ENCODE data around the gene CCDC60. TPM values are rescaled to one million over a fixed set of nuclear protein-coding genes. Genes with fewer than 3 reads are reported as not detected.

The CCDC60 gene
- total RNA-seq, 2 donors from 2014 or later = 4.3 to 4.9 TPM

- DNase-seq (ENCODE audit: low spot score) = peak; percentile 47
- no peaks in the 10 kb centered on the region for H3K27me3 ChIP-seq (replicated peaks; ENCODE audit: insufficient read depth)
- TF ChIP-seq POLR2AphosphoS5 (IDR thresholded peaks at IDR 0.05) (no peak), POLR2A (IDR thresholded peaks at IDR 0.05) (no peak)
- TF ChIP-seq, protein P1, sequence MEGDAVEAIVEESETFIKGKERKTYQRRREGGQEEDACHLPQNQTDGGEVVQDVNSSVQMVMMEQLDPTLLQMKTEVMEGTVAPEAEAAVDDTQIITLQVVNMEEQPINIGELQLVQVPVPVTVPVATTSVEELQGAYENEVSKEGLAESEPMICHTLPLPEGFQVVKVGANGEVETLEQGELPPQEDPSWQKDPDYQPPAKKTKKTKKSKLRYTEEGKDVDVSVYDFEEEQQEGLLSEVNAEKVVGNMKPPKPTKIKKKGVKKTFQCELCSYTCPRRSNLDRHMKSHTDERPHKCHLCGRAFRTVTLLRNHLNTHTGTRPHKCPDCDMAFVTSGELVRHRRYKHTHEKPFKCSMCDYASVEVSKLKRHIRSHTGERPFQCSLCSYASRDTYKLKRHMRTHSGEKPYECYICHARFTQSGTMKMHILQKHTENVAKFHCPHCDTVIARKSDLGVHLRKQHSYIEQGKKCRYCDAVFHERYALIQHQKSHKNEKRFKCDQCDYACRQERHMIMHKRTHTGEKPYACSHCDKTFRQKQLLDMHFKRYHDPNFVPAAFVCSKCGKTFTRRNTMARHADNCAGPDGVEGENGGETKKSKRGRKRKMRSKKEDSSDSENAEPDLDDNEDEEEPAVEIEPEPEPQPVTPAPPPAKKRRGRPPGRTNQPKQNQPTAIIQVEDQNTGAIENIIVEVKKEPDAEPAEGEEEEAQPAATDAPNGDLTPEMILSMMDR (IDR thresholded peaks at IDR 0.05) = peak; percentile 62 to 87 (median 83)
- H3K36me3 ChIP-seq = no peaks in the 10 kb centered on the region
- no peak overlapping the region for H3K4me3 ChIP-seq
- intact Hi-C loops (cut with DNase I) = loop anchor here (2.0 to 10.0 kb wide), 6 partner anchors 41 to 428 kb away; partner anchors contain the start of genes HSPB8 and SRRM4
- no peak overlapping the region for H3K27ac ChIP-seq
- WGBS = 45% methylated on average over 21 of the region's 21 CpGs
- no peaks in the 10 kb centered on the region for H3K9me3 ChIP-seq
- no peaks in the 10 kb centered on the region for H3K4me1 ChIP-seq (replicated peaks)
Measured at GRCh38 chr12:119412811-119413794, 78.6 kb downstream of the CCDC60 start.

- TF ChIP-seq POLR2A (IDR thresholded peaks at IDR 0.05) = no peak
- no peak for TF ChIP-seq POLR2AphosphoS5 (IDR thresholded peaks at IDR 0.05)
- TF ChIP-seq, protein P1 (IDR thresholded peaks at IDR 0.05) = no peak
- no peak overlapping the region for H3K27ac ChIP-seq
- H3K4me3 ChIP-seq = no peak overlapping the region
- H3K36me3 ChIP-seq = no peaks in the 10 kb centered on the region
- no peak for DNase-seq (ENCODE audit: low spot score)
- H3K27me3 ChIP-seq (replicated peaks; ENCODE audit: insufficient read depth) = no peaks in the 10 kb centered on the region
- WGBS = 70% methylated on average over 3 of the region's 3 CpGs
- no peaks in the 10 kb centered on the region for H3K4me1 ChIP-seq (replicated peaks)
- no peaks in the 10 kb centered on the region for H3K9me3 ChIP-seq
- intact Hi-C loops (cut with DNase I) = loop anchor here (10.0 kb wide), 1 partner anchor 431 kb away; the partner anchor contains the start of gene SRRM4
Measured at GRCh38 chr12:119415714-119416113, 81.2 kb downstream of the CCDC60 start.

- Histone ChIP-seq H3K4me1 (replicated peaks) (no peaks in the 10 kb centered on the region), H3K4me3 (no peak overlapping the region), H3K9me3 (no peaks in the 10 kb centered on the region), H3K36me3 (no peaks in the 10 kb centered on the region), H3K27ac (no peak overlapping the region), H3K27me3 (replicated peaks; ENCODE audit: insufficient read depth) (peaks cover 4% of the 10 kb centered on the region)
- TF ChIP-seq, protein P1 (IDR thresholded peaks at IDR 0.05) = no peak
- no peak for DNase-seq (ENCODE audit: low spot score)
- intact Hi-C loops (cut with DNase I) = loop anchor here (10.0 kb wide), 1 partner anchor 433 kb away; the partner anchor contains the start of gene SRRM4
Measured at GRCh38 chr12:119417440-119417839, 82.9 kb downstream of the CCDC60 start.

DNA sequence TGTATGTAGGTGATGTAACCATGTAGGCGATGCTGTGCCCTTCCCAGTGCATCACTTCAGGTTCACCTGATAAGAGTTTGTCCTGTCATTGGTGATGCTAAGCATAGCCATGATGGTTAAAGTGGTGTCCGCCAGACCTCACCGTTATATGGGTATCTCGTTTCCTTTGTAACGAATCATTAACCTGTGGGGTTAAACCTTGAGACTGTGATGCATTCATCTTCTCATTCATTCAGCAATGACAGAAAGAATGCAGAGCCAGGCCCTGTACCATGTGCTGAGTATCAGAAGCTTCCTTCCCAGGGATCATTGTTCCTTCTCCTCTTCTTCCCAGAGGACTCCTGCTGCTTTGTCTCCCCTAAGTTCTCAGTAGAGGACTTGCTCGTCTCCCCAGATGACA, 84.9 kb downstream of the CCDC60 start:
- intact Hi-C loops (cut with DNase I) = loop anchor here (10.0 kb wide), 1 partner anchor 435 kb away; the partner anchor contains the start of gene SRRM4
- 88% methylated on average over 6 of the region's 6 CpGs for WGBS

More for the DNA sequence above, 84.9 kb downstream of the CCDC60 start:
- Histone ChIP-seq H3K27ac (no peak overlapping the region), H3K4me3 (no peak overlapping the region), H3K9me3 (no peaks in the 10 kb centered on the region), H3K36me3 (no peaks in the 10 kb centered on the region), H3K4me1 (replicated peaks) (no peaks in the 10 kb centered on the region), H3K27me3 (replicated peaks; ENCODE audit: insufficient read depth) (peaks cover 4% of the 10 kb centered on the region)
- TF ChIP-seq, protein P1 (IDR thresholded peaks at IDR 0.05) = no peak
- TF ChIP-seq POLR2A (IDR thresholded peaks at IDR 0.05) (no peak), POLR2AphosphoS5 (IDR thresholded peaks at IDR 0.05) (no peak)
- no peak for DNase-seq (ENCODE audit: low spot score)

All from prostate gland (tissue), 2 donors.